ENCODE measurements around the gene NECTIN1. TPM values are rescaled to one million over a fixed set of nuclear protein-coding genes. Genes with fewer than 3 reads are reported as not detected.

NECTIN1 gene
- total and polyA plus RNA-seq, 2 of the 13 experiments (the other 11 are each of a cell fraction or from before 2014, with no cell fraction given), result 3.9 to 7.3 TPM

- no peak for TF ChIP-seq KDM3A (CRISPR knock-in tag; IDR thresholded peaks at IDR 0.05; ENCODE audit: low read depth)
These were observed 49.7 kb downstream of the NECTIN1 start (continued) for GRCh38 chr11:119679346-119679745.

GRCh38 chr11:119678351-119678750 is 50.6 kb downstream of the NECTIN1 start:
- intact Hi-C loops (cut with micrococcal nuclease; ENCODE audit: unreplicated experiment) (no loop called here), in situ Hi-C loops (cut with HindIII; ENCODE audit: extremely low pct_ligation_motif_present, low pct_unique_long_range_greater_than_20kb) (loop anchor here (5.0 kb wide), 1 partner anchor 59 kb away; no protein-coding TSS in a partner anchor)
- CTCF ChIA-PET (ENCODE audit: low intra/inter-chr PET ratio, low total read pairs), result no interaction called here
- POLR2A ChIA-PET, result no interaction called here
- TF ChIP-seq ZNF20 (CRISPR knock-in tag; IDR thresholded peaks at IDR 0.05), result no peak
- TF ChIP-seq HDAC1 (CRISPR knock-in tag; IDR thresholded peaks at IDR 0.05), result no peak
- no peak for TF ChIP-seq IKZF1 (IDR thresholded peaks at IDR 0.05)
- no peak for TF ChIP-seq ZNF788 (CRISPR knock-in tag; IDR thresholded peaks at IDR 0.05; ENCODE audit: borderline replicate concordance)
- TF ChIP-seq ZNF574 (CRISPR knock-in tag; IDR thresholded peaks at IDR 0.05), result no peak
- no peak for TF ChIP-seq ZNF431 (CRISPR knock-in tag; IDR thresholded peaks at IDR 0.05; ENCODE audit: borderline replicate concordance, low read depth)
- TF ChIP-seq KDM3A (CRISPR knock-in tag; IDR thresholded peaks at IDR 0.05; ENCODE audit: low read depth), result no peak
- TF ChIP-seq KLF13 (CRISPR knock-in tag; IDR thresholded peaks at IDR 0.05), result no peak
- TF ChIP-seq HNF1B (CRISPR knock-in tag; IDR thresholded peaks at IDR 0.05), result no peak
- TF ChIP-seq CERS6 (CRISPR knock-in tag; IDR thresholded peaks at IDR 0.05), result no peak
- TF ChIP-seq BRD4 (CRISPR knock-in tag; IDR thresholded peaks at IDR 0.05), result no peak
- H3K9ac ChIP-seq (ENCODE audit: insufficient read depth, low read depth, low read length), result no peak overlapping the region
- no peaks in the 10 kb centered on the region for H3K27me3 ChIP-seq (ENCODE audit: control insufficient read depth in 1 of 2, insufficient read depth in 2 of 2, low read length in 2 of 2)
- no peaks in the 10 kb centered on the region for H3K9me3 ChIP-seq (ENCODE audit: low read length)
- H3K36me3 ChIP-seq (replicated peaks in 1 of 2; ENCODE audit: control insufficient read depth in 1 of 2, insufficient read depth in 2 of 2, low read length in 2 of 2), result peaks cover 0 to 5% of the 10 kb centered on the region in 2 experiments; a peak in 1 of 5 replicates
- H4K20me1 ChIP-seq (ENCODE audit: insufficient read depth, low read length), result no peaks in the 10 kb centered on the region
- H3K27ac ChIP-seq (ENCODE audit: extremely low read length, insufficient read depth, low read length), result no peak overlapping the region
- no peak for DNase-seq (ENCODE audit: low spot score)
- FAIRE-seq, result no peak
- WGBS (ENCODE audit: low lambda C conversion rate), result 94% methylated on average over 15 of the region's 21 CpGs
- peaks cover 18% of the 10 kb centered on the region for H3K4me1 ChIP-seq (ENCODE audit: insufficient read depth, low read length)
- BruUV-seq (replicated peaks), result no TSS peak
- no peak overlapping the region for H3K4me3 ChIP-seq (replicated peaks in 1 of 3; ENCODE audit: insufficient read depth in 1 of 3, low read depth in 2 of 3, low read length in 3 of 3)
- H3K4me2 ChIP-seq (ENCODE audit: low read depth, low read length), result no peak overlapping the region
- H3K79me2 ChIP-seq (ENCODE audit: insufficient read depth, low read length), result no peaks in the 10 kb centered on the region
- no peak for ATAC-seq
- no peak overlapping the region for H2AFZ ChIP-seq (ENCODE audit: low read length)

All from HepG2 (cell line).